HG03520 (cell line): ENCODE data around the gene AOAH.

Experiments
- ATAC-seq: cut with Tn5 transposase; IDR thresholded peaks from one replicate; pipeline ENCODE4 v1.9.1; 2021; ENCODE audit warnings: mild to moderate bottlenecking, moderate library complexity; ENCODE audit not compliant: unreplicated experiment

AOAH gene

GRCh38 chr7:36723951-36724664, at the start of gene AOAH:
TSS of gene AOAH (minus strand) at chr7:36724494. CDS start at chr7:36724148, 346 bp downstream.
- peak; percentile 87 for ATAC-seq

GRCh38 chr7:36766451-36766850, 42.2 kb upstream of the AOAH start:
- ATAC-seq: no peak

- no peak for ATAC-seq
These were observed 41.3 kb upstream of the AOAH start for GRCh38 chr7:36765605-36766004.

GRCh38 chr7:36764929-36765328, 40.6 kb upstream of the AOAH start:
- ATAC-seq: no peak

- no peak for ATAC-seq
These were observed 39.0 kb upstream of the AOAH start for GRCh38 chr7:36763132-36763816.

- ATAC-seq: no peak
These were observed 38.1 kb upstream of the AOAH start for GRCh38 chr7:36762394-36762793.

GRCh38 chr7:36761835-36762234, 37.5 kb upstream of the AOAH start:
- ATAC-seq: no peak

GRCh38 chr7:36760856-36761762, 36.8 kb upstream of the AOAH start:
- ATAC-seq: no peak

- no peak for ATAC-seq
These were observed 34.6 kb upstream of the AOAH start for GRCh38 chr7:36758879-36759278.

GRCh38 chr7:36755484-36755883, 31.2 kb upstream of the AOAH start:
- no peak for ATAC-seq

- no peak for ATAC-seq
These were observed 27.9 kb upstream of the AOAH start for GRCh38 chr7:36752026-36752711.

- ATAC-seq: no peak
These were observed 26.2 kb upstream of the AOAH start for GRCh38 chr7:36750451-36750850.

GRCh38 chr7:36749282-36749960, 25.1 kb upstream of the AOAH start:
- no peak for ATAC-seq

GRCh38 chr7:36748017-36748487, 23.8 kb upstream of the AOAH start:
- no peak for ATAC-seq

GRCh38 chr7:36747280-36748016, 23.2 kb upstream of the AOAH start:
- no peak for ATAC-seq

GRCh38 chr7:36746347-36746746, 22.1 kb upstream of the AOAH start:
- ATAC-seq: no peak

GRCh38 chr7:36742911-36743775, 18.8 kb upstream of the AOAH start:
- no peak for ATAC-seq

GRCh38 chr7:36741866-36742265, 17.6 kb upstream of the AOAH start:
- ATAC-seq: no peak

GRCh38 chr7:36739351-36739750, 15.1 kb upstream of the AOAH start:
- no peak for ATAC-seq
